Esophagus muscularis mucosa (tissue), 4 donors: ENCODE measurements around the gene EMID1.

Experiments
- EP300 ChIP-seq: sonication (generic); formaldehyde crosslinking; IDR thresholded peaks from one replicate; pipeline ENCODE4 v1.6.1; 2017; ENCODE audit warnings: antibody characterized with exemption
- POLR2A ChIP-seq: fragments of 450-650 bp; IDR thresholded peaks from one replicate; pipeline ENCODE4 v1.6.1; 2017; ENCODE audit warnings: antibody characterized with exemption, moderate library complexity, mild to moderate bottlenecking, low read depth
- POLR2AphosphoS5 ChIP-seq, 2 donors: sonication (generic); formaldehyde crosslinking; IDR thresholded peaks; one replicate each; pipeline ENCODE4 v1.6.1; 2017; ENCODE audit warnings: antibody characterized with exemption in 2 of 2
- TF ChIP-seq, protein P1 (sequence below), 3 experiments: fragments of 200-600 bp in 2 of 3; fragments of 450-650 bp in 1 of 3; sonication (generic) in 2 of 3; IDR thresholded peaks; one replicate each; pipeline ENCODE4 v1.5.1; 2017 to 2019; ENCODE audit warnings: antibody characterized with exemption in 3 of 3, mild to moderate bottlenecking in 2 of 3, moderate library complexity in 1 of 3

DNA sequence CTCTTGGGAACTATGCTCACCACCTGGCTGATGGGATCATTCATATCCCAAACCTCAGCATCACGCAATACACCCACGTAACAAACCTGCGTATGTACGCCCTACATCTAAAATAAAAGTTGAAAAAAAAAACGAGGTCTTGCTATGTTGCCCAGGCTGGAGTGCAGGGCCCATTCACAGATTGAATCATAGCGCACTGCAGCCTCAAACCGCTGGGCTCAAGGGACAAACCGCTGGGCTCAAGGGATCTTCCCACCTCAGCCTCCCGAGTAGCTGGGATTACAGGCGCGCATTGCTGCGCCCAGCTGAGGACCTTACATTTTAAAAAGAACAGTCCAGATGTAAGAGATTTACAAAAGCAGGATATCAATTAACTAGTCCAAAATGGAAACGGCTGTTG, 41.9 kb upstream of the EMID1 start:
- TF ChIP-seq, protein P1, sequence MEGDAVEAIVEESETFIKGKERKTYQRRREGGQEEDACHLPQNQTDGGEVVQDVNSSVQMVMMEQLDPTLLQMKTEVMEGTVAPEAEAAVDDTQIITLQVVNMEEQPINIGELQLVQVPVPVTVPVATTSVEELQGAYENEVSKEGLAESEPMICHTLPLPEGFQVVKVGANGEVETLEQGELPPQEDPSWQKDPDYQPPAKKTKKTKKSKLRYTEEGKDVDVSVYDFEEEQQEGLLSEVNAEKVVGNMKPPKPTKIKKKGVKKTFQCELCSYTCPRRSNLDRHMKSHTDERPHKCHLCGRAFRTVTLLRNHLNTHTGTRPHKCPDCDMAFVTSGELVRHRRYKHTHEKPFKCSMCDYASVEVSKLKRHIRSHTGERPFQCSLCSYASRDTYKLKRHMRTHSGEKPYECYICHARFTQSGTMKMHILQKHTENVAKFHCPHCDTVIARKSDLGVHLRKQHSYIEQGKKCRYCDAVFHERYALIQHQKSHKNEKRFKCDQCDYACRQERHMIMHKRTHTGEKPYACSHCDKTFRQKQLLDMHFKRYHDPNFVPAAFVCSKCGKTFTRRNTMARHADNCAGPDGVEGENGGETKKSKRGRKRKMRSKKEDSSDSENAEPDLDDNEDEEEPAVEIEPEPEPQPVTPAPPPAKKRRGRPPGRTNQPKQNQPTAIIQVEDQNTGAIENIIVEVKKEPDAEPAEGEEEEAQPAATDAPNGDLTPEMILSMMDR (IDR thresholded peaks at IDR 0.05), result no peak
- TF ChIP-seq POLR2A (no peak), EP300 (no peak), POLR2AphosphoS5 (IDR thresholded peaks at IDR 0.05) (no peak)
